K562 (cell line): ENCODE results near the gene STX18. TPM values are rescaled to one million over a fixed set of nuclear protein-coding genes. Genes with fewer than 3 reads are reported as not detected.

Experiments used
- FIP1L1 ChIP-seq: fragments of 200-400 bp; formaldehyde crosslinking; IDR thresholded peaks from 2 replicates; pipeline ENCODE4 v1.6.1; 2018; ENCODE audit warnings: mild to moderate bottlenecking, low read depth, low read length; ENCODE audit not compliant: poor library complexity, severe bottlenecking
- GABPB2 ChIP-seq: fragments of 250-450 bp; sonication (Bioruptor Pico); conservative IDR thresholded peaks from 2 replicates; pipeline ENCODE4 v1.5.1; 2021; ENCODE audit warnings: mild to moderate bottlenecking
- HMGN3 ChIP-seq: IDR thresholded peaks from 2 replicates; pipeline ENCODE4 v1.6.1; 2011; ENCODE audit warnings: borderline replicate concordance, low read depth, mild to moderate bottlenecking, mixed read lengths, low read length; ENCODE audit not compliant: insufficient read length; ENCODE audit errors: extremely low read depth
- MAFK ChIP-seq: IDR thresholded peaks from 2 replicates; pipeline ENCODE4 v1.6.1; 2011; ENCODE audit warnings: low read length, improper control_type of control experiment
- NCOA4 ChIP-seq: fragments of 450-650 bp; IDR thresholded peaks from 2 replicates; pipeline ENCODE4 v1.6.1; 2018; ENCODE audit warnings: mild to moderate bottlenecking; ENCODE audit not compliant: partially characterized antibody
- NR3C1 ChIP-seq: sonication (generic); formaldehyde crosslinking; IDR thresholded peaks from 2 replicates; pipeline ENCODE4 v1.8.1; 2022; ENCODE audit warnings: missing genetic modification reagents
- PCBP2 ChIP-seq: fragments of 200-400 bp; formaldehyde crosslinking; IDR thresholded peaks from 2 replicates; pipeline ENCODE4 v1.6.1; 2018; ENCODE audit warnings: low read length, low read depth, mild to moderate bottlenecking, moderate library complexity; ENCODE audit not compliant: poor library complexity, severe bottlenecking
- POLR2G ChIP-seq: fragments of 200-400 bp; formaldehyde crosslinking; IDR thresholded peaks from 2 replicates; pipeline ENCODE4 v1.6.1; 2017; ENCODE audit warnings: low read depth, mild to moderate bottlenecking, antibody characterized with exemption, low read length, moderate library complexity
- SIN3A ChIP-seq, 2 experiments: fragments of 150-350 bp in 1 of 2; IDR thresholded peaks; 2 replicates each; pipeline ENCODE4 v1.6.1; 2011 to 2016; ENCODE audit warnings: borderline replicate concordance in 2 of 2, low read depth in 2 of 2, low read length in 2 of 2, mild to moderate bottlenecking in 2 of 2, moderate library complexity in 2 of 2; ENCODE audit not compliant: control insufficient read depth in 1 of 2
- TARDBP ChIP-seq: fragments of 450-650 bp; IDR thresholded peaks from 2 replicates; pipeline ENCODE4 v1.6.1; 2016
- YY1 ChIP-seq, 3 experiments: IDR thresholded peaks; 2 replicates each; pipeline ENCODE4 v1.6.1; 2011; ENCODE audit warnings: low read length in 2 of 3, mild to moderate bottlenecking in 2 of 3, moderate library complexity in 2 of 3, borderline replicate concordance in 1 of 3, control low read depth in 1 of 3, low read depth in 1 of 3; ENCODE audit not compliant: insufficient read depth in 3 of 3, insufficient replicate concordance in 2 of 3, control insufficient read depth in 1 of 3, insufficient read length in 1 of 3; ENCODE audit errors: extremely low read depth in 1 of 3
- ZNF165 ChIP-seq: fragments of 250-450 bp; sonication (Bioruptor Pico); IDR thresholded peaks from 2 replicates; pipeline ENCODE4 v1.4.0; 2020; ENCODE audit warnings: borderline replicate concordance
- ZNF212 ChIP-seq: fragments of 450-650 bp; formaldehyde crosslinking; IDR thresholded peaks from 2 replicates; pipeline ENCODE4 v1.4.0; 2020; ENCODE audit warnings: mild to moderate bottlenecking
- ZNF24 ChIP-seq: fragments of 450-650 bp; IDR thresholded peaks from 2 replicates; pipeline ENCODE4 v1.6.1; 2016
- ZNF75A ChIP-seq: fragments of 450-650 bp; formaldehyde crosslinking; IDR thresholded peaks from 2 replicates; pipeline ENCODE4 v1.4.0; 2020; ENCODE audit warnings: mild to moderate bottlenecking
- polyA plus RNA-seq, 8 experiments: library from polyadenylated mRNA; depleted of rRNA in 4 of 8; stranded (reverse) in 5 of 8; unstranded in 3 of 8; fragments of >200 nt; fragmentation: Nextera tagmentation in 2 of 8; fragmentation: Illumina TruSeq in 1 of 8; extraction: Ambion mirVana in 2 of 8; extraction: Trizol in 1 of 8; gene quantifications; 2 replicates each; pipeline versions ENCODE4 v1.2.1 to v1.2.3, GENCODE V29; 2011 to 2014; ENCODE audit warnings: inconsistent platforms in 1 of 8, missing spikeins in 1 of 8
- total RNA-seq, 7 experiments: library from RNA; depleted of rRNA in 6 of 7; stranded (reverse); fragments of >200 nt in 6 of 7; fragmentation: Illumina TruSeq in 2 of 7; extraction: Trizol in 2 of 7; gene quantifications; 2 replicates each; pipeline versions ENCODE4 v1.2.1 to v1.2.3, GENCODE V29; 2011 to 2021; ENCODE audit warnings: low replicate concordance in 1 of 7
- TF ChIP-seq, protein P1 (sequence below): IDR thresholded peaks from 3 replicates; pipeline ENCODE4 v1.6.1; 2011; ENCODE audit warnings: borderline replicate concordance, mild to moderate bottlenecking, moderate library complexity; ENCODE audit not compliant: insufficient read length; ENCODE audit errors: extremely low read depth
- TF ChIP-seq, protein P2 (sequence below): fragments of 250-450 bp; sonication (Bioruptor Pico); IDR thresholded peaks from 2 replicates; pipeline ENCODE4 v1.5.1; 2021; ENCODE audit warnings: mild to moderate bottlenecking
- TF ChIP-seq, protein P3 (sequence below): fragments of 450-650 bp; formaldehyde crosslinking; IDR thresholded peaks from 2 replicates; pipeline ENCODE4 v1.4.0; 2020; ENCODE audit warnings: mild to moderate bottlenecking
- TF ChIP-seq, protein P4 (sequence below): IDR thresholded peaks from 2 replicates; pipeline ENCODE4 v1.6.1; 2011; ENCODE audit not compliant: insufficient read length; ENCODE audit errors: extremely low read depth

STX18 gene
- total and polyA plus RNA-seq, 9 of the 15 experiments (the other 6 are each of a cell fraction or from before 2014, with no cell fraction given) = 6.2 to 41.7 (median 22.7) TPM

DNA sequence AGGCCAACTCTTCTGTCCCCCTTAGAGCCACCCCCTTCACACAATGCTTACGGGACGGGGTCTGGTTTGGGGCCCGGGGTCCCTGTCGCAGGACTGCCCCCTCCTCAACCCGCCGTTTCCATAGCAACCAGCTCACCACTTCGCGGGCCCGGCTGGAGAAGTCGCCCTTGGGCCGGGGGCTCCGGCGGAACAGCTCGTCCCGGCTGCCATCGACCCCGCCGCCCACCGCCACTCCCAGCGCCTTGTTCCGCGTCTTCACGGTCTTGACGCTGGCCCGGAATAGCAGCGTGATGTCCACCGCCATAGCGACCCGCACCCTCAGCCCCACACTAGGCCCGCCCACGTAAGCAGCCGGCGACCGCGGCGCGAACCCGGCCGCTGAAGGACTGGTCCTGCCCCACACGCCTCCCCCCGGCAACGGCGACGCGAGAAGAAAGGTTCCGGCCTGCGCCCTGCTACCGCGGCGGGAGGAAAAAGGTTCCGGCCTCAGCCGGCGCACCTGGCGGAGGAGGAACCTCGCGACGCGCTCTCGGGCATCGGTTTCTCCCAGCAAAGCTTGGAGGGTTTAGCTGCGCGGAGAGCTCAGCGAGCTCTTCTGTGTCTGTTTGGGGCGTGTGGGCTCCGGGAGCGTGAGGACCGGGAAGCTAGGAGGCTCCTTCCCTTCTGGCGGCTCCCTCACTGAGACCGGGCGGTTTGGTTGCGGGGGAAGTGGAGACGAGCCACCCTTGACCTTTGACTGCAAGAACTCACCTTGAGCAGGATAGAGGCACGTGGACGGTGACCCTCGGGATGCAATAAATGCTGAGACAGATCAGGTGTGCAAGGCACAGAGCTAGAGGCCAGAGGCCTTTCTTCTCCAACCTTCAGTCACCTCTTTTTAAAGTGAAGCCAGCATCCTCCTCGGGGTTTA lies at the start of gene STX18 (continued):
- TF ChIP-seq, protein P1, sequence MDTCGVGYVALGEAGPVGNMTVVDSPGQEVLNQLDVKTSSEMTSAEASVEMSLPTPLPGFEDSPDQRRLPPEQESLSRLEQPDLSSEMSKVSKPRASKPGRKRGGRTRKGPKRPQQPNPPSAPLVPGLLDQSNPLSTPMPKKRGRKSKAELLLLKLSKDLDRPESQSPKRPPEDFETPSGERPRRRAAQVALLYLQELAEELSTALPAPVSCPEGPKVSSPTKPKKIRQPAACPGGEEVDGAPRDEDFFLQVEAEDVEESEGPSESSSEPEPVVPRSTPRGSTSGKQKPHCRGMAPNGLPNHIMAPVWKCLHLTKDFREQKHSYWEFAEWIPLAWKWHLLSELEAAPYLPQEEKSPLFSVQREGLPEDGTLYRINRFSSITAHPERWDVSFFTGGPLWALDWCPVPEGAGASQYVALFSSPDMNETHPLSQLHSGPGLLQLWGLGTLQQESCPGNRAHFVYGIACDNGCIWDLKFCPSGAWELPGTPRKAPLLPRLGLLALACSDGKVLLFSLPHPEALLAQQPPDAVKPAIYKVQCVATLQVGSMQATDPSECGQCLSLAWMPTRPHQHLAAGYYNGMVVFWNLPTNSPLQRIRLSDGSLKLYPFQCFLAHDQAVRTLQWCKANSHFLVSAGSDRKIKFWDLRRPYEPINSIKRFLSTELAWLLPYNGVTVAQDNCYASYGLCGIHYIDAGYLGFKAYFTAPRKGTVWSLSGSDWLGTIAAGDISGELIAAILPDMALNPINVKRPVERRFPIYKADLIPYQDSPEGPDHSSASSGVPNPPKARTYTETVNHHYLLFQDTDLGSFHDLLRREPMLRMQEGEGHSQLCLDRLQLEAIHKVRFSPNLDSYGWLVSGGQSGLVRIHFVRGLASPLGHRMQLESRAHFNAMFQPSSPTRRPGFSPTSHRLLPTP = no peak
- TF ChIP-seq NR3C1 = no peak
- no peak for TF ChIP-seq PCBP2
- TF ChIP-seq ZNF165 (CRISPR knock-in tag) = no peak
- TF ChIP-seq ZNF24 = peak; percentile 80; the same call in 1 of the 2 replicates
- TF ChIP-seq ZNF212 (CRISPR knock-in tag) = 0 out of 2 replicates have a peak, but pooled peaks have one; percentile 55
- TF ChIP-seq FIP1L1 = peak; percentile 99
- TF ChIP-seq MAFK = 0 out of 2 replicates have a peak, but pooled peaks have one; percentile 23
- TF ChIP-seq HMGN3 = peak; percentile 91
- TF ChIP-seq TARDBP = peak; percentile 79; the same call in 1 of the 2 replicates
- TF ChIP-seq, protein P2, sequence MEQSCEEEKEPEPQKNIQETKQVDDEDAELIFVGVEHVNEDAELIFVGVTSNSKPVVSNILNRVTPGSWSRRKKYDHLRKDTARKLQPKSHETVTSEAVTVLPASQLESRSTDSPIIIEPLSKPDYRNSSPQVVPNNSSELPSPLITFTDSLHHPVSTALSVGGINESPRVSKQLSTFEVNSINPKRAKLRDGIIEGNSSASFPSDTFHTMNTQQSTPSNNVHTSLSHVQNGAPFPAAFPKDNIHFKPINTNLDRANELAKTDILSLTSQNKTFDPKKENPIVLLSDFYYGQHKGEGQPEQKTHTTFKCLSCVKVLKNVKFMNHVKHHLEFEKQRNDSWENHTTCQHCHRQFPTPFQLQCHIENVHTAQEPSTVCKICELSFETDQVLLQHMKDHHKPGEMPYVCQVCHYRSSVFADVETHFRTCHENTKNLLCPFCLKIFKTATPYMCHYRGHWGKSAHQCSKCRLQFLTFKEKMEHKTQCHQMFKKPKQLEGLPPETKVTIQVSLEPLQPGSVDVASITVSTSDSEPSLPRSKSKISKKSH (CRISPR knock-in tag) = no peak
- TF ChIP-seq YY1 (IDR thresholded peaks at IDR 0.05; ENCODE audit: borderline replicate concordance in 1 of 3, control insufficient read depth in 1 of 3, extremely low read depth in 1 of 3, insufficient read depth in 3 of 3, insufficient read length in 1 of 3, insufficient replicate concordance in 2 of 3, low read depth in 1 of 3, low read length in 2 of 3) = peak in 2 of 3 experiments; percentile 79 to 84
- no peak for TF ChIP-seq NCOA4
- no peak for TF ChIP-seq ZNF75A
- TF ChIP-seq SIN3A (IDR thresholded peaks at IDR 0.05; ENCODE audit: borderline replicate concordance in 2 of 2, control insufficient read depth in 1 of 2, low read depth in 2 of 2, low read length in 2 of 2) = peak; percentile 72 to 87; a peak in 3 of 4 replicates
- TF ChIP-seq, protein P3, sequence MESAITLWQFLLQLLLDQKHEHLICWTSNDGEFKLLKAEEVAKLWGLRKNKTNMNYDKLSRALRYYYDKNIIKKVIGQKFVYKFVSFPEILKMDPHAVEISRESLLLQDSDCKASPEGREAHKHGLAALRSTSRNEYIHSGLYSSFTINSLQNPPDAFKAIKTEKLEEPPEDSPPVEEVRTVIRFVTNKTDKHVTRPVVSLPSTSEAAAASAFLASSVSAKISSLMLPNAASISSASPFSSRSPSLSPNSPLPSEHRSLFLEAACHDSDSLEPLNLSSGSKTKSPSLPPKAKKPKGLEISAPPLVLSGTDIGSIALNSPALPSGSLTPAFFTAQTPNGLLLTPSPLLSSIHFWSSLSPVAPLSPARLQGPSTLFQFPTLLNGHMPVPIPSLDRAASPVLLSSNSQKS (CRISPR knock-in tag) = no peak
- no peak for TF ChIP-seq GABPB2 (CRISPR knock-in tag)
- peak; percentile 98 for TF ChIP-seq POLR2G
- TF ChIP-seq, protein P4, sequence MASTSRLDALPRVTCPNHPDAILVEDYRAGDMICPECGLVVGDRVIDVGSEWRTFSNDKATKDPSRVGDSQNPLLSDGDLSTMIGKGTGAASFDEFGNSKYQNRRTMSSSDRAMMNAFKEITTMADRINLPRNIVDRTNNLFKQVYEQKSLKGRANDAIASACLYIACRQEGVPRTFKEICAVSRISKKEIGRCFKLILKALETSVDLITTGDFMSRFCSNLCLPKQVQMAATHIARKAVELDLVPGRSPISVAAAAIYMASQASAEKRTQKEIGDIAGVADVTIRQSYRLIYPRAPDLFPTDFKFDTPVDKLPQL = no peak
